Measurements from ENCODE around the gene FCHSD2.

FCHSD2 gene

GRCh38 chr11:72904016-72904415 is 238.1 kb downstream of the FCHSD2 start:
- H3K27ac ChIP-seq (ENCODE audit: low read length), result no peak overlapping the region

GRCh38 chr11:72901374-72901773 is 240.7 kb downstream of the FCHSD2 start:
- Histone ChIP-seq H3K27me3 (ENCODE audit: control insufficient read depth in 1 of 2, insufficient read depth in 2 of 2, low read length in 2 of 2) (no peaks in the 10 kb centered on the region), H3K36me3 (ENCODE audit: control insufficient read depth in 2 of 2, insufficient read depth in 2 of 2, low read length in 2 of 2) (no peaks in the 10 kb centered on the region), H3K4me1 (ENCODE audit: control insufficient read depth, insufficient read depth, low read length) (no peaks in the 10 kb centered on the region), H3K27ac (ENCODE audit: low read length) (no peak overlapping the region), H3K4me3 (ENCODE audit: low read length in 2 of 2) (no peak overlapping the region), H3K9ac (ENCODE audit: low read length in 2 of 2) (no peak overlapping the region), H3K9me3 (ENCODE audit: control insufficient read depth in 2 of 2, low read length in 2 of 2) (no peaks in the 10 kb centered on the region)

More at GRCh38 chr11:72904016-72904415, 238.1 kb downstream of the FCHSD2 start:
- H3K36me3 ChIP-seq (ENCODE audit: control insufficient read depth in 2 of 2, insufficient read depth in 2 of 2, low read length in 2 of 2), result no peaks in the 10 kb centered on the region
- H3K9ac ChIP-seq (ENCODE audit: low read length in 2 of 2), result no peak overlapping the region
- H3K27me3 ChIP-seq (ENCODE audit: control insufficient read depth in 1 of 2, insufficient read depth in 2 of 2, low read length in 2 of 2), result no peaks in the 10 kb centered on the region
- no peaks in the 10 kb centered on the region for H3K4me1 ChIP-seq (ENCODE audit: control insufficient read depth, insufficient read depth, low read length)
- H3K9me3 ChIP-seq (ENCODE audit: control insufficient read depth in 2 of 2, low read length in 2 of 2), result peaks cover 0 to 3% of the 10 kb centered on the region in 2 donors
- H3K4me3 ChIP-seq (ENCODE audit: low read length in 2 of 2), result no peak overlapping the region

- Histone ChIP-seq H3K9me3 (ENCODE audit: control insufficient read depth in 2 of 2, low read length in 2 of 2) (no peaks in the 10 kb centered on the region), H3K36me3 (ENCODE audit: control insufficient read depth in 2 of 2, insufficient read depth in 2 of 2, low read length in 2 of 2) (no peaks in the 10 kb centered on the region), H3K4me1 (ENCODE audit: control insufficient read depth, insufficient read depth, low read length) (no peaks in the 10 kb centered on the region), H3K27me3 (ENCODE audit: control insufficient read depth in 1 of 2, insufficient read depth in 2 of 2, low read length in 2 of 2) (no peaks in the 10 kb centered on the region), H3K4me3 (ENCODE audit: low read length in 2 of 2) (no peak overlapping the region), H3K9ac (ENCODE audit: low read length in 2 of 2) (no peak overlapping the region), H3K27ac (ENCODE audit: low read length) (no peak overlapping the region)
Observed at GRCh38 chr11:72900013-72900412, 242.1 kb downstream of the FCHSD2 start.

GRCh38 chr11:72899238-72899637 is 242.9 kb downstream of the FCHSD2 start:
- H3K9me3 ChIP-seq (ENCODE audit: control insufficient read depth in 2 of 2, low read length in 2 of 2), result no peaks in the 10 kb centered on the region
- no peaks in the 10 kb centered on the region for H3K4me1 ChIP-seq (ENCODE audit: control insufficient read depth, insufficient read depth, low read length)
- H3K9ac ChIP-seq (ENCODE audit: low read length in 2 of 2), result no peak overlapping the region
- no peaks in the 10 kb centered on the region for H3K27me3 ChIP-seq (ENCODE audit: control insufficient read depth in 1 of 2, insufficient read depth in 2 of 2, low read length in 2 of 2)
- no peak overlapping the region for H3K27ac ChIP-seq (ENCODE audit: low read length)
- H3K36me3 ChIP-seq (ENCODE audit: control insufficient read depth in 2 of 2, insufficient read depth in 2 of 2, low read length in 2 of 2), result no peaks in the 10 kb centered on the region
- no peak overlapping the region for H3K4me3 ChIP-seq (ENCODE audit: low read length in 2 of 2)

- H3K36me3 ChIP-seq (ENCODE audit: control insufficient read depth in 2 of 2, insufficient read depth in 2 of 2, low read length in 2 of 2), result no peaks in the 10 kb centered on the region
- H3K9me3 ChIP-seq (ENCODE audit: control insufficient read depth in 2 of 2, low read length in 2 of 2), result no peaks in the 10 kb centered on the region
- H3K9ac ChIP-seq (ENCODE audit: low read length in 2 of 2), result no peak overlapping the region
- no peaks in the 10 kb centered on the region for H3K4me1 ChIP-seq (ENCODE audit: control insufficient read depth, insufficient read depth, low read length)
- H3K27ac ChIP-seq (ENCODE audit: low read length), result no peak overlapping the region
- no peak overlapping the region for H3K4me3 ChIP-seq (ENCODE audit: low read length in 2 of 2)
- H3K27me3 ChIP-seq (ENCODE audit: control insufficient read depth in 1 of 2, insufficient read depth in 2 of 2, low read length in 2 of 2), result no peaks in the 10 kb centered on the region
Observed at GRCh38 chr11:72897506-72897905, 244.6 kb downstream of the FCHSD2 start.

- no peaks in the 10 kb centered on the region for H3K9me3 ChIP-seq (ENCODE audit: control insufficient read depth in 2 of 2, low read length in 2 of 2)
- H3K4me1 ChIP-seq (ENCODE audit: control insufficient read depth, insufficient read depth, low read length), result no peaks in the 10 kb centered on the region
- H3K4me3 ChIP-seq (ENCODE audit: low read length in 2 of 2), result no peak overlapping the region
- no peak overlapping the region for H3K27ac ChIP-seq (ENCODE audit: low read length)
- H3K27me3 ChIP-seq (ENCODE audit: control insufficient read depth in 1 of 2, insufficient read depth in 2 of 2, low read length in 2 of 2), result no peaks in the 10 kb centered on the region
- no peak overlapping the region for H3K9ac ChIP-seq (ENCODE audit: low read length in 2 of 2)
- H3K36me3 ChIP-seq (ENCODE audit: control insufficient read depth in 2 of 2, insufficient read depth in 2 of 2, low read length in 2 of 2), result no peaks in the 10 kb centered on the region
Observed at GRCh38 chr11:72896431-72896830, 245.7 kb downstream of the FCHSD2 start.

- H3K4me3 ChIP-seq (ENCODE audit: low read length in 2 of 2), result no peak overlapping the region
- no peaks in the 10 kb centered on the region for H3K27me3 ChIP-seq (ENCODE audit: control insufficient read depth in 1 of 2, insufficient read depth in 2 of 2, low read length in 2 of 2)
- no peaks in the 10 kb centered on the region for H3K9me3 ChIP-seq (ENCODE audit: control insufficient read depth in 2 of 2, low read length in 2 of 2)
- no peak overlapping the region for H3K27ac ChIP-seq (ENCODE audit: low read length)
- no peak overlapping the region for H3K9ac ChIP-seq (ENCODE audit: low read length in 2 of 2)
- H3K36me3 ChIP-seq (ENCODE audit: control insufficient read depth in 2 of 2, insufficient read depth in 2 of 2, low read length in 2 of 2), result peaks cover 7 to 12% of the 10 kb centered on the region in 2 donors
- no peaks in the 10 kb centered on the region for H3K4me1 ChIP-seq (ENCODE audit: control insufficient read depth, insufficient read depth, low read length)
Observed at GRCh38 chr11:72890881-72891280, 251.2 kb downstream of the FCHSD2 start.

GRCh38 chr11:72886619-72887018 is 255.5 kb downstream of the FCHSD2 start:
- Histone ChIP-seq H3K27me3 (ENCODE audit: control insufficient read depth in 1 of 2, insufficient read depth in 2 of 2, low read length in 2 of 2) (no peaks in the 10 kb centered on the region), H3K36me3 (ENCODE audit: control insufficient read depth in 2 of 2, insufficient read depth in 2 of 2, low read length in 2 of 2) (peaks cover 7 to 17% of the 10 kb centered on the region in 2 donors), H3K9ac (ENCODE audit: low read length in 2 of 2) (no peak overlapping the region), H3K27ac (ENCODE audit: low read length) (no peak overlapping the region), H3K9me3 (ENCODE audit: control insufficient read depth in 2 of 2, low read length in 2 of 2) (no peaks in the 10 kb centered on the region), H3K4me3 (ENCODE audit: low read length in 2 of 2) (no peak overlapping the region), H3K4me1 (ENCODE audit: control insufficient read depth, insufficient read depth, low read length) (no peaks in the 10 kb centered on the region)

GRCh38 chr11:72885749-72886609 is 256.1 kb downstream of the FCHSD2 start:
- H3K9me3 ChIP-seq (ENCODE audit: control insufficient read depth in 2 of 2, low read length in 2 of 2), result no peaks in the 10 kb centered on the region
- H3K9ac ChIP-seq (ENCODE audit: low read length in 2 of 2), result no peak overlapping the region
- H3K4me3 ChIP-seq (ENCODE audit: low read length in 2 of 2), result no peak overlapping the region
- peaks cover 7 to 17% of the 10 kb centered on the region in 2 donors for H3K36me3 ChIP-seq (ENCODE audit: control insufficient read depth in 2 of 2, insufficient read depth in 2 of 2, low read length in 2 of 2)
- no peaks in the 10 kb centered on the region for H3K27me3 ChIP-seq (ENCODE audit: control insufficient read depth in 1 of 2, insufficient read depth in 2 of 2, low read length in 2 of 2)
- no peaks in the 10 kb centered on the region for H3K4me1 ChIP-seq (ENCODE audit: control insufficient read depth, insufficient read depth, low read length)
- H3K27ac ChIP-seq (ENCODE audit: low read length), result no peak overlapping the region

GRCh38 chr11:72876147-72876546 is 266.0 kb downstream of the FCHSD2 start:
- no peaks in the 10 kb centered on the region for H3K9me3 ChIP-seq (ENCODE audit: control insufficient read depth in 2 of 2, low read length in 2 of 2)
- peaks cover 0 to 2% of the 10 kb centered on the region in 2 donors for H3K36me3 ChIP-seq (ENCODE audit: control insufficient read depth in 2 of 2, insufficient read depth in 2 of 2, low read length in 2 of 2)
- no peak overlapping the region for H3K4me3 ChIP-seq (ENCODE audit: low read length in 2 of 2)
- no peaks in the 10 kb centered on the region for H3K27me3 ChIP-seq (ENCODE audit: control insufficient read depth in 1 of 2, insufficient read depth in 2 of 2, low read length in 2 of 2)
- no peaks in the 10 kb centered on the region for H3K4me1 ChIP-seq (ENCODE audit: control insufficient read depth, insufficient read depth, low read length)
- H3K27ac ChIP-seq (ENCODE audit: low read length), result no peak overlapping the region
- no peak overlapping the region for H3K9ac ChIP-seq (ENCODE audit: low read length in 2 of 2)

GRCh38 chr11:72875736-72876135 is 266.4 kb downstream of the FCHSD2 start:
- no peak overlapping the region for H3K4me3 ChIP-seq (ENCODE audit: low read length in 2 of 2)
- H3K36me3 ChIP-seq (ENCODE audit: control insufficient read depth in 2 of 2, insufficient read depth in 2 of 2, low read length in 2 of 2), result peaks cover 0 to 2% of the 10 kb centered on the region in 2 donors
- no peak overlapping the region for H3K27ac ChIP-seq (ENCODE audit: low read length)
- H3K9ac ChIP-seq (ENCODE audit: low read length in 2 of 2), result no peak overlapping the region
- no peaks in the 10 kb centered on the region for H3K9me3 ChIP-seq (ENCODE audit: control insufficient read depth in 2 of 2, low read length in 2 of 2)
- no peaks in the 10 kb centered on the region for H3K4me1 ChIP-seq (ENCODE audit: control insufficient read depth, insufficient read depth, low read length)
- no peaks in the 10 kb centered on the region for H3K27me3 ChIP-seq (ENCODE audit: control insufficient read depth in 1 of 2, insufficient read depth in 2 of 2, low read length in 2 of 2)

All from stomach smooth muscle (tissue), 2 donors.